NCI-H2029 treated with DMSO at 0.1 percent for 48 hours (cell line): ENCODE results near the gene UTP18.
"Not testable (repeated sequence)": the region's sequence is repeated elsewhere in the genome, so short reads cannot be mapped to it uniquely, and the experiment has no call there.

ENCODE experiments used
- DNase-seq: peaks from one replicate; lab custom pipeline; 2025; lab: John Stamatoyannopoulos, UW

The UTP18 gene

GRCh38 chr17:51330861-51331503 lies 70.6 kb downstream of the UTP18 start:
- DNase-seq, result not testable (repeated sequence)

GRCh38 chr17:51335006-51335590 lies 74.8 kb downstream of the UTP18 start:
- DNase-seq, result no peak

- no peak for DNase-seq
Observed at GRCh38 chr17:51335883-51336822, 75.8 kb downstream of the UTP18 start.

GRCh38 chr17:51341457-51341856 lies 81.1 kb downstream of the UTP18 start:
- DNase-seq, result no peak

GRCh38 chr17:51342257-51342656 lies 81.9 kb downstream of the UTP18 start:
- DNase-seq, result no peak

- DNase-seq, result no peak
Observed at GRCh38 chr17:51344532-51344931, 84.2 kb downstream of the UTP18 start.

- DNase-seq, result no peak
Observed at GRCh38 chr17:51346218-51346982, 86.1 kb downstream of the UTP18 start.
